Left cardiac atrium (tissue), 4 donors: ENCODE measurements around the gene MTHFD1. TPM values are rescaled to one million over a fixed set of nuclear protein-coding genes. Genes with fewer than 3 reads are reported as not detected.

Source experiments
- ATAC-seq, 2 donors: fragments of 200-7000 bp; cut with Tn5 transposase; one replicate each; pipeline ENCODE4 v1.9.1; 2020; ENCODE audit warnings: mild to moderate bottlenecking in 2 of 2, moderate library complexity in 2 of 2
- DNase-seq: peaks from one replicate; pipeline ENCODE4 v3.0.0-alpha.2; 2020
- intact Hi-C, 2 donors: fragments of 100-400 bp; cut with DNase I; formaldehyde crosslinking; loops; one replicate each; pipeline versions ENCODE4 v1.14.1 to v1.15.1; 2022 to 2023
- total RNA-seq, 2 donors: library from RNA; stranded (reverse); fragmentation: NEBNext Ultra II Directional; extraction: Animal tissue kit (Norgen Biotek cat#: 25700); gene quantifications; one replicate each; pipeline ENCODE4 v1.2.1, GENCODE V29; 2021
- donor health status: DM: no; HTN: yes; CAD: no.
- donor health status: DM: no; HTN: yes; CAD: no; lungs with severe emphysema.
- donor health status: DM: yes; HTN: yes; CAD: no.
- donor health status: Dilated cardiomyopathy.

MTHFD1 gene
- total RNA-seq, 2 donors from 2014 or later = 58.5 to 59.2 TPM

- ATAC-seq (peak; percentile 59 to 81), DNase-seq (no peak)
Observed at GRCh38 chr14:64400829-64401459, 12.8 kb downstream of the MTHFD1 start.

GRCh38 chr14:64401949-64402348 is 13.8 kb downstream of the MTHFD1 start:
- intact Hi-C loops = no loop called here
- DNase-seq = no peak
- ATAC-seq = no peak

More at GRCh38 chr14:64400829-64401459, 12.8 kb downstream of the MTHFD1 start:
- intact Hi-C loops = no loop called here

DNA sequence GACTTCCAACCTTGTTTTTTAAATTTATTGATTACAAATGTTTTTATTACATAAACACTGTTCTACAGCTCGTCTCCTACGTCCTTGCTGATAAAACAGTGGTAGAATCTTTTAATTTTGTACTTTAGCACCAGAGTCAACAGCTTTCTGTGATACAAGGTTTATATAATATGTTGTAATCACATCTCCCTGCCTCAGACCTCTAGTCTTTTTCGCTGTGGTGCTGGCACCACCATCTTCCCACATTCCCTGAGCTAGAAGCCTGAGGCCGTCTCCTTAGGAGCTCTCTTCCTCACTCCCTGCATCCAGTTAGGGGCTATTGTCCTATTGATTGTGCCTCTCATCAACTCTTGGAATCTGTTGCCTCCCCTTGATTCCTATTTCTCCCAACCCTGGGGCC is 17.1 kb downstream of the MTHFD1 start:
- no peak for ATAC-seq
- intact Hi-C loops = no loop called here
- no peak for DNase-seq

GRCh38 chr14:64407329-64407728 is 19.2 kb downstream of the MTHFD1 start:
- intact Hi-C loops = no loop called here
- DNase-seq (no peak), ATAC-seq (no peak)

GRCh38 chr14:64409126-64409920 is 21.2 kb downstream of the MTHFD1 start:
- DNase-seq = no peak
- intact Hi-C loops = no loop called here
- no peak for ATAC-seq

DNA sequence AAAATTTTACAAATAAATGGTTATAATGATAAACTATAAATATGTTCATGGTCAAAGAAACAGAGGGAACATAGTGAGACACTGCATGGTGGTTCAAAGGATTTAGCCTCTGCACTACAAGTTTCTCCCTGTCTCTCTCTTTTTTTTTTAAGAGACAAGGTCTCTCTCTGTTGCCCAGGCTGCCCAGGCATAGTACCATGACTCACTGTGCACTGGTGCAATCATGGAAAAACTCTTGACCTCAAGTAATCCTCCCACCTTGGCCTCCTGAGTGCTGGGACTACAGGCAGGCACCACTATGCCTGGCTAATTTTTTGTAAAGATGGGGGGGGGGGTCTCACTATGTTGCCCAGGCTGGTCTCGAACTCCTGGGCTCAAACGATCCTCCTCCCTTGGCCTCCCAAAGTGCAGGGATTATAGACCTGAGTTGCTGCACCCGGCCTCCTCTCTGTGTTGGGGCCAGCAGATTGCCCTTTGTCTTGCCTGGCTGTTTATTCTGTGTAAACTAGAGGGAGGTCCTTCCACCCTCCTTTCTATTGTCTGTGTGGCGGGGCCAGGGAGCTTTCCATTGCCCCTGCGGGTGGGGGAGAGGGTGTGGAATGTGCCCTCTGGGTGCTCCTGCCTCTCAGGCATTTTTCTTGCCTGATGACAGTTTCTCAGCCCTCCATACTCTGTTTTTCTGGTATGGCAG is 22.1 kb downstream of the MTHFD1 start:
- ATAC-seq = peak in 1 of 2 donors; percentile 61
- no peak for DNase-seq
- intact Hi-C loops = no loop called here

DNA sequence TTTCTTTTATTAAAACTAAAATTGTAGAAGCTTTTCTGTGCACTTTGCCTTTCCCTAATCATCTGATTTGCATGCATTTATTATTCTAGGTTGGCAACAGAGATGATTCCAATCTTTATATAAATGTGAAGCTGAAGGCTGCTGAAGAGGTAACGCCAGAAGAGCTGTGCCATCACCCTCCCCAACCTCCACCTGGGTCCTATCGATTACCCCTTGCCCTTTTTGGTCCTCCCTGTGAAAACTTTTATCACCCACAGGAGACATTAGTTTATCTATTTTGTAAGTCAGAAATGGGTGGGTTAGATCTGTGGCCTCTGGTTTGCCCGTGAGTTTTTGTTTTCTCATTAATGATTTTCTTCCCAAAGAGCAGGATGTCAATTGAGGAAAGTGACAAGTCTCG is 22.8 kb downstream of the MTHFD1 start:
- ATAC-seq (no peak), DNase-seq (no peak)
- intact Hi-C loops = no loop called here

GRCh38 chr14:64412237-64412636 is 24.1 kb downstream of the MTHFD1 start:
- DNase-seq = no peak
- ATAC-seq = no peak
- intact Hi-C loops = no loop called here

DNA sequence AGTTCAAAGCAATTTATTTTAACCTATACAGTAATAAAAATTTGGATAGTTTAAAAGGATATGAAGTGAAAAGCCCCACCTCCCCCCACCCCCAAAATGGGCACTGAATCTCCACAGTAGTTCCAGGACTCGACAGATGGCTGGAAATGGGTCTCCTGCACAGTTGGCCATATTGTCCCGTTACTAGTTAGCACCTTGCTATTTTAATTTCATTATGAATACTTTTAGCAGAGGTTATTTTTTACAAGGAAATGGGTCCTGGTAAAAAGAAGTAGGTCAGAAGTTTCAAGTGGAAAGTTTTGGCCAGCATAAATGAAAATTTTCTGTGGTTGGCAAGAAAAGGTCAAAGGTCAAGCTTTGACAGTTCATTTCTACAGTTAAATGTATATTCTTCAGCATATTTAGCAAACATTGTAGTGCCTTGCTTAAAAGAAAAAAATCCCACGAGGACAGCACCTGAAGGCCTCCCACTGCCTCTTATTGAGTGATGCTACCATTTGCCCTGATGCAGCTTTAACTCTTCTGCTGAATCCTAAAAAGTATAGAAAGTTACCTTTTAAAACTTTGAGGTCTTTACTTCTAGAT is 28.3 kb downstream of the MTHFD1 start:
- DNase-seq = no peak
- intact Hi-C loops = no loop called here
- ATAC-seq = no peak

DNA sequence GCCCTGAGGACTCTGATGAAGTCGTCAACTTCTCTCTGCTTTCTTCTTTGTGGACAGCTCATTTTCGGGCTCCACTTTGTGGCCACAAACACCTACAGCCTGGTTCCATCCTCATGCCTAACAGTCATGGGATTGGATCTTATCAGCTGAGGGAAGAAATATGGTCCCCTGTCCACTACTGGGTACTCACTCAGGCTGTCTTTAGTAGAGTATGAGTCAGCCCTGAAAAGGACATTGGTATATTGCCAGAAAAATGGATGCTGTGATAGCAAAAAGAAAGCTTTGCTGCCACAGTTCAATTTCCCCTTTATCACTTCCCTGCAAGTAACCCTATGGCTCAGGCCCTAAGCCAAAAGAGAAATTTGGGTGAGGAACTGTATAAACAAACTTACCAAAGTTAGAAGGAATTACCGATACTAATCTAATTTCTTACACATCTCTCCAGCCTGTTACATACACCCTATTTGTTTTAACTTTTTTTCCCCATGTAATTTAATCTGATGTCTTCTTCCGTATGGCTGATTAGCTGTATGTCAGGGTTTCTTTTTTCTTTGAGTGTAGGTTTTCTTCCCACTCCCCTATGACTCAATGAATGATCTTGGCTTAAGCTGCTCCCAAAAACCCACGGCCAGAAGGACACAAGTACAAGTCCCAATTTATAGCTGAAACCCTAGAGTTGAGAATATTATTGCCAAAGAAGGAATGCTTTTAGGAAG is 29.1 kb downstream of the MTHFD1 start:
- intact Hi-C loops = no loop called here
- ATAC-seq = peak in 1 of 2 donors; percentile 75
- no peak for DNase-seq

- intact Hi-C loops = no loop called here
- DNase-seq = no peak
- ATAC-seq = no peak
Observed at GRCh38 chr14:64417771-64418125, 29.6 kb downstream of the MTHFD1 start.

GRCh38 chr14:64419003-64419402 is 30.9 kb downstream of the MTHFD1 start:
- intact Hi-C loops = no loop called here
- ATAC-seq = no peak
- no peak for DNase-seq

DNA sequence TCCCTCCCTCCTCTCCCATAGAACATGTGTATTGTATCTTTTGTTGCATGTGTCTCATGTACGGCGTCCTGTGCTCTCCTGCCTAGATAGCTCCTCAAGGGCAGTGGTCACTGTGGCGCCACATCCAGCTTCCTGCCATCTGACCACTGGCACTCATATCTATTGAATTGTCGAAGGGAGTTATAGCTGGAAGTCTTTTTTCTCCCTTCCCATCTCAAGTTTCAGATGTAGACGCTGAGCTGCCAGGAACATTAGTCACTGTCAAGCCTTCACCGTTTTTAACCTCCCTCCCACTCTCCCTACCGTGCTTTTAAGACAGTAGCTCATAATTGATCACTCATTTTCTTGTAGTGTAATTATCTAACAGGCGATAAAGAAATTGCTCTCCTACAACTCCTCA is 33.0 kb downstream of the MTHFD1 start:
- intact Hi-C loops = loop anchor here in 1 of 2 donors (10.0 kb wide), 1 partner anchor 54 kb away; no protein-coding TSS in a partner anchor
- ATAC-seq = peak in 1 of 2 donors; percentile 79
- DNase-seq = no peak

DNA sequence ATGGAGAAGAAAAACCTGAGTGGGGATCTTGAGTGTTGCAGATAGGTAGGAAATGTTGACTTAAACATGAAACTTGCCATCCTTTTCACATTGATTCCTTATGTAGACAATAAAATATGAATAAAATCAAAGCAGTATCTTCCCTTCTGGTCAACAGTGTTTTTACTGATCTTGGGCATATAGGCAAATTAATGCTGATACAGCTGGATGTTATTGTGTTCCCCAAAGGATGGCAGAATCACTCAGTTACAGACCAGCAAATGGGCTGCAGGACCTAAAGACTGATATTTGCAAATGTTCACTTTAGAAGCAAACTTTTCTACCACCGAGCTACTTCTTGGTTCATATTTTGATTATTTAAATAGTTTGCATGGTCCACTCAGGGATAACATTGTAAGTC is 33.9 kb downstream of the MTHFD1 start:
- DNase-seq (no peak), ATAC-seq (no peak)
- intact Hi-C loops = loop anchor here in 1 of 2 donors (10.0 kb wide), 1 partner anchor 53 kb away; no protein-coding TSS in a partner anchor

GRCh38 chr14:64422756-64423155 is 34.6 kb downstream of the MTHFD1 start:
- intact Hi-C loops = loop anchor here in 1 of 2 donors (10.0 kb wide), 1 partner anchor 52 kb away; no protein-coding TSS in a partner anchor
- no peak for ATAC-seq

GRCh38 chr14:64423987-64424386 is 35.8 kb downstream of the MTHFD1 start:
- DNase-seq = no peak
- intact Hi-C loops = loop anchor here in 1 of 2 donors (10.0 kb wide), 1 partner anchor 51 kb away; no protein-coding TSS in a partner anchor
- no peak for ATAC-seq

More at GRCh38 chr14:64422756-64423155, 34.6 kb downstream of the MTHFD1 start:
- DNase-seq = no peak

GRCh38 chr14:64434528-64434927 is 46.4 kb downstream of the MTHFD1 start:
- ATAC-seq (peak in 1 of 2 donors; percentile 80), DNase-seq (no peak)
- intact Hi-C loops = no loop called here

GRCh38 chr14:64438181-64438841 is 50.2 kb downstream of the MTHFD1 start:
- ATAC-seq (peak in 1 of 2 donors; percentile 55), DNase-seq (no peak)
- intact Hi-C loops = no loop called here
